Stimulated activated CD8-positive, alpha-beta memory T cell treated with anti-CD3 and anti-CD28 coated beads, Interleukin-15, amount 100 ng/mL, for 24 hours (primary cell): Measurements from ENCODE around the gene TMEM131L.

Experiments
- DNase-seq: peaks from one replicate; pipeline ENCODE4 v3.0.0-alpha.2; 2020; ENCODE audit warnings: low read depth

The TMEM131L gene

DNA sequence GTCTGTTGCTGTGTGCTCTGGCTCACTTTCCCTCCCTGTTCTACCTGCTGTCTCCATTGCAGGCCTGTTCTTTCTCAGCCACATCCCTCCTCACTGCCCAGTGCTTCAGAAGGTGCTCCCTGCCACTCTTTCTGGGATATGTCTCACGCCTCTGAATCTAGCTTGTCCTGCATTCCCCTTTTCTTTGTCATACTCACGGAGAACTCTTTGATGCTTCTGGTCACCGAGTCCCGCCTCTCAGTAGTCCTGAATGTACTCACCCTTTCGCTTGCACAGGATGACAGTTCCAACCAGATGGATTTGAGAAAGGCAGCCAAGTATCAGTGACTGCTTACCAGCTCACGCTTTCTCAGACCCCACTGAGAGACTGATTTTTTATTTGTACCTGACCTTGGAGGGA is 152.7 kb downstream of the TMEM131L start:
- DNase-seq: no peak

DNA sequence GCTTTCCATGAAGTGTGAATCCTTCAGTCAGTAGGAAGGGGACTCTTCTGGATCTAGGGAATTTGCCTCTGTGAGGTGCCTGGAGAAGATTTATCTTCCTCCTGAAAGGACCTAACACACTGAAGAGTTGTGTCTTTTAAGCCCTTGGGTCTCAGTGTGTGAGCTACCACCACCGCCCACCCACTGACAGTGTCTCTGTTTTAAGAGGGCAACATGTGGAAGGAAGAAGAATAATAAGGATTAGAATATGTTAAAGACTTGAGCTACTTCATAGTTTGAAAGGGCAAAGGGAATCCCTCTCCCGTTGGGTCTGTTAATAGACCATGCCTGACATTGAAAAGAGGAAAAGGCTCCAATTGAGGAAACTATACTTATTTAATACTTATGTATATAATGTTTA is 153.7 kb downstream of the TMEM131L start:
- no peak for DNase-seq

DNA sequence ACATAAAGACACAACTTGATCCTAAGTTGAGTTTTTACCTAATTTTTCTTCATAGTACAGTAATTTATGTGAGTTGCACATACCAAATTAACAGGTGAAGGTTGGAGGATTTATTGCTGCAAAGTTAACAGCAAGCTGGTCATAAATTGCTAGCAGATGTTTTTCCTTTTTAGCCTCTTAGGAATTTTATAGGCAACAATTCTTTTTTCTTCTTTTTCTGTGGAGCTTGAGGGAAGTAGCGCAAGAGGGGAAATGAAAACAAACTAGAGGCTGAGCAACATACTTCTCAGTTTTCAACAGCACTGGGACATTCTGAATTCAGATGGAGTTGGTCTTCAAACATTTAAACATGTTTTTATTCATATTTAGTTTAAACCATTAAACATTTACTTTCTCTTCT is 154.2 kb downstream of the TMEM131L start:
- DNase-seq: no peak

DNA sequence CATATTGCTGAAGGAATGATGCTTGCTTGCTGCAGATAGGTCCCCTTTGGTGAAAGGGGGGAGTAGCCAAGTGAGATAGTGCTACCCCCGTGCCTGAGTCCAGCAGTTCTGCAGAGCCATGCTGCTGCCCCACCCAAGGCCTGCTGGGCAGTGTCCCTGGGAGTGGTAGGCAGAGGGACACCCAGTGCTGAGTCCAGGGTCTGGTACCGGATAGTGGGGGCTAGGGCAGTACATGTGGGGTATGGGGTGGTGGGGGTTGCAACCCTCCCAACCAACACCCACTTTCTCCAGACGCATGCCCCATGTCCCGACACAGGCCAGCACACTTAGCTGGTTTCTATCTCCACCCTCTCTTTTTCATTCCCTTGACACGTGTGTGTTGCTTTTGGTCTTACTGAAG is 155.9 kb downstream of the TMEM131L start:
- DNase-seq: no peak

DNA sequence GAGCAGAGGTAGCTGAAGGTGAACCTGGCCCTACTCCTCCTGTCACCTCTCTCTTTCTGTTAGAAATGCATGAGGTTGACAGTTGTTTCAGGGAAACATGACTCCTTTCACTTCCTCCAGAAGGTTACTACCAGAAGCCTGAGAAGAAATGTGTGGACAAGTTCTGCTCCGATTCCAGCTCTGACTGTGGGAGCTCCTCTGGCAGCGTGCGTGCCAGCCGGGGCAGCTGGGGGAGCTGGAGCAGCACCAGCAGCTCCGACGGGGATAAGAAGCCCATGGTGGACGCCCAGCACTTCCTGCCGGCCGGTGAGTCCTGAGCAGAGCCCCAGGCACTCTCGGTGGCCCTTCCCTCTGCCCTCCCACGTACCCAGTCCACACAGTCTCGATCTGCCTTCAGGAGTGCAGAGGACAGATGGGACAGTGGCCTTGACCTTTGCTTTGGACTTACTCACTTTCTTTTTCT is 156.6 kb downstream of the TMEM131L start:
- DNase-seq: no peak

DNA sequence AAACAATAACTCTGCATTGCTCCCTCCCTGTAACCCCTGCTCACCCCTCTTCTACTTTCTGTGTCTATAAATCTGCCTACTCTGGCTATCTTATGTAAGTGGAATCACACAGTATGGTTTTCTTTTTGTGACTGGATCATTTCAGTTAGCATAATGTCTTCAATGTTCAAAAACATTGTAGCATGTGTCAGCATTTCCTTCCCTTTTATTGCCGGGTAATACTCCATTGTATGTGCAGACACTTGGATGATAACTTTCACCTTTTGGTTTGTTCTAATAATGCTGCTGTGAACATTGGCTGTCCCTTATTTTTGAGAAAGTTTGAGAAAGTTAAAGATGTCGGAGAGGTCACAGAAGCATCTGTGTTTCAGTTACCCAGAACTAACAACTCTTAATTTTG is 157.3 kb downstream of the TMEM131L start:
- DNase-seq: no peak

DNA sequence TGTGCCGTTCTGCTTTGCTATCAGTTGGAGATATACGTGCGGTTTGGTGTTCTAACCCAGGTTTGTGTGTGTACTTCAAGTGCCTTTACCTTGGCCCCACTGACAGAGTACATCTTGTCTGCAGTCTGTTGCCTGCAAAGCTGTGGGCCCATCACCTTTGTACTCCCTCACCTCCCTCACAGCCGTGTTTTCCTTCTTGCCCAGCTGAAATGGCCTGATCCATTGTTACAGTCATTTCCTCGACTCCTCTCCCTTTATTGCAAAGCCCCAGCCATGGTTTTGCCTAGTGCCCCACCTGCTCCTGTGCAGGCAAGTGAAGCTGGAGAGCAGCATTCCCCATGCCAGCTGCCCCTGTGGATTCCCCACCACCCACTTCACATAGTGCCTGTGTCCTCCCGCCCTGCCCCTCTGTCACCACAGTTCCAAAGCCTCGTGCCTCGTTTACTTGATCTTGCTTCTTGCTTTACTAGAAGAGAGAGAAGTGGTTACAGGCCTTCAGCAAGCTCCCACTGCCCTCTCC is 162.7 kb downstream of the TMEM131L start:
- DNase-seq: no peak

DNA sequence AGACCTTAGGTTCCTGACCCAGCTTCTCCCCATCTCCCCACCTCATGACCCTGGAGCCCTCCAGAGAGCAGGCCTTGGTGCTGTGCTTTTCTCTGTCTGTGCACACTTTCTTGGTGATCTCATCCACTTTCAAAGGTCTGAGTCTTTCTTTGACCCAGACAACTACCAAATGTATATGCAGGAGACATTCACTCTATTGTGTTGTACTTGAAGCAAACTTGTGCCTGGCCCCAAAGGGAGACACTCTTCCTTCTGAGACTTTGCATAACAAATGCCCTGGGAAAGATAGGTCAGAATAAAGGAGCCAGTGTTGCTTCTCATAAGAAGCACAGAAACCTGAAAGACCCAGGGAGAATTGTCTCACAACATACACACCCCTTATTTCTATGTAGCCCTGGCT is 163.6 kb downstream of the TMEM131L start:
- no peak for DNase-seq

DNA sequence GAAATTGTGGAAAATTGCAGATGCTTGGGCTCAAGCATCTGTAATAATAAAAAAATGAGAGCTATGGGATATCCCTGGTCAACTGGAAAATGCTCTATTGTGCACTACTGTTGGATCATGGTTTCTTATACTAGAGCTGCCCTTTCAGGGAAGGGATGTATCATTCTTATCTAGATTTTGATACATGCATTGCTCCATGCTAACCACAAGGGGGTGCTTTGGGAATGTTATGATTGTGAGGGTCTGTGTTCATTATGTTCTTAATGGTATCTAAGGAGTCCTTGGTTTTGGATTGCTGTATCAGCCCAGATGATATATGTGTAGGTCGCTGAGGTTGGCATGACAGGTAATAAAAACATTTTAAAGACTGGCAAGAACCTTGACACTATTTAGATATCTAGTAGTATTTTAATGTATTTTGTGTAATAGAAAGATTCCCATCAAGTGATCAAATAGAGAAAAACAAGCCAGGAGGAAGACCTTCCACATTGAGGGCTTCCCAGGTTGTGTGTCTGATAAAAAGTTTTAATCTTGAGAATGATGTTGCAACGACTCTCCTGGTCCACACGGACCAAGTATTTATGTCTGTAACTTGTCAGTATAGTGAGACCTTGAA is 168.7 kb downstream of the TMEM131L start:
- no peak for DNase-seq

DNA sequence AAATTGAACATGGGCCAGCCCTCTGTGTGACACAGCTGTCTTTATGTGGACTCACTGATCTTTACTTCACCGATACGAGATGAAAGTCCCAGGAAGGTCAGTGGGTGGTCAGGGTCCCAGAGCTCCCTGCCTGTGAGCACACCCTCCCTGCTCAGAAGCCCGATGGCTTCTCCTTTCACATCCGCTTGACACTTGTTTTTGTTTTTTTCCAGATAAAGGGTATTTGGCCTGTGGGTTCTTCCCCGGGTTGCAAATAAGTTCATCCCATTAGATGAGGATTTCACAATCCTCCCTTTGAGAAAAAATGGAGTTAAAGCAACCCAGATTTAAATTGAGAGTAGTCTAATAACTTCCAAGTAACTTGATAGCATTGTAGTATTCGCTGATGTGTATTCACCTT is 169.7 kb downstream of the TMEM131L start:
- DNase-seq: no peak

DNA sequence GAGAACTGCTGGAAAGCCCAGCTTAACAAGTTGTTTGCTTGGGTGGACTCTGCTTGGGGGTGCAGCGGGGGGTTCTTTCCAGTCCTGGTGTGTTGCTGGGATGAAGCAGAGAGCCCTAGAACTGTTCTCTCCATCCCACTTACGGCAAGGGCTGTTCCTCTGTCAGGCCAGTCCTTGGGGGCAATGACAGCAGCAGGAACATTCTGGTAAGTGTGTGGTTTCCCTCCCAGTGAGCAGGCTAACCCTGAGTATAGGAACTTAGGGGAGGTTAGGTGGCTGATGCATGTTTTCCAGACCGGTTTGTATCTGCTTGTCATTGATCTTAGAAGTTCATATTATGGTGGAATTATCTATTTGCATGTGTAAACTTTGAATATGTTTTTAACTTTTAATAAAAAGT is 171.0 kb downstream of the TMEM131L start:
- no peak for DNase-seq

DNA sequence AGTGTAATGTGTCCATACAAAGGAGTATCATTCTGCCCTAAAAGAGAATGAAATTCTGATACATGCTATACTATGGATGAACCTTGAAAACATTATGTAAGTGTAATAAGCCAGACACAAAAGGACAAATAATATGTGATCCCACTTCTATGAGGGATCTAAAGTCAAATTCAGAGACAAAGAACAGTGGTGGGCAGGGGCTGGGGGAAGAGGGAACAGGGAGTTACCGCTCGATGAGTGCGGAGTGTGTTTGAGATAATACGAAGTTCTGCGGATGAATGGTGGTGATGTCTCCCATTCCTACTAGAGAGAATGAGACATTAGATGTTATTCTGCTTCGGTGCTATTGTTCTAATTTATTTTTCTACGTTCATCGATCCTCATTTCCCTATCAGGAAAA is 171.9 kb downstream of the TMEM131L start:
- DNase-seq: no peak

DNA sequence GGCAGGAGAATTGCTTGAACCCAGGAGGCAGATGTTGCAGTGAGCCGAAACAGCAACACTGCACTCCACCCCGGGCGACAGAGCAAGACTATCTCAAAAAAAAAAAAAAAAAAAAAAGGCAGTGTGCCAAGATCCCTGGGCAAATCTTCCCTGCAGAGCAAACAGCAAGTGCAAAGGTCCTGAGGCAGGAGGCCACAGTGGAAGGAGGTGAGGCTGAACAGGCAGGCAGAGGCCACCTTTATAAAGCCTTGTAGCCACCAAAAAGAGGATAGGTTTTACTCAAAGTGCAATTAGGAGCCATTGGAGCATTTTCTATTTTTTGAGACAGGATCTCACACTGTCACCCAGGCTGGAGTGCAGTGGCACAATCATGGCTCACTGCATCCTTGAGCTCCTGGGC is 172.8 kb downstream of the TMEM131L start:
- DNase-seq: no peak

DNA sequence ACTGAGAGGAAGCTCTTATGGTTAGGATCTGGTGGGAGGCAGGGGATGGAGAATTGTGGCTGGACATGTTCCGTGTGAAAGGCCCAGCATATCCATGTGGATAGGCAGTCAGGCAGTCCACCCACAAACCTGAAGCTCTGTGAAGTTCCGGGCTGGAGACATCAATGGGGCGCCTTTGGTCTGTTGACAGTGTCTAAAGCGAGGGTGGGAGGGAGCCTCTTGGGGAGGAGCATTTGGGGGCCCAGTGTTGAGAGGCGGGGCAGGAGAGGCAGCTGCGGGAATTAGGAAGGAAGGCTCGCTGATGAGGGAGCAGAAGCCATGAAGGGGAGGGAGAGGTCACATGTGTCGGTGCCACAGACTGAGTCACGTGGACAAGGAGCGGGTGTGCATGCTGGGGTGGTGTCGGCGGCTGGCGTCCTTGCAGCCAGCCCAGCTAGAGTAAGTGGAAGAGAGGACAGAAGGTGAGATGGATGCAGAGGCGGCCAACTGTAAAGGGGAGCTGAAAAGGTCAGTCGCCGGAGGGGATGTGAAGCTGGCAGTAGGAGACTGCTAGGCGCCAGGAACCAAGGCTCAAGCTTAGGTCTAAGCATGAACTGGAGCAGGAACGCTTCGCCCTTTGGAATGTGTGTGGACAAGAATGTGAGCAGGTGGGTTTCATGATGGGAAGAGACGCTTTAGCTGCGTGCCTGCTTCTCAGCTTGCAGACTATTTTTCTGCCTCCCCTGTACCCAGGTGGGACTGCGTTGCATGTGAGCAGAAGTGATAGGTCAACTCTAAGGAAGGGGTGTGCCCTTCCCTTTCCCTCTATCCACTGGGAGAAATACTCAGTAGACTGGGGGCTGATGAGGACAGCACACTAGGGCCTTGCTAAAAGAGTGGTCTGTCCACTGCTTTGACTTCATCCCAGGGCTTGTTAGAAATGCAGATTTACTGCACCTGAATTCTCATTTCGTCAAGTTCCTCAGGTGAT is 174.0 kb downstream of the TMEM131L start:
- DNase-seq: no peak

DNA sequence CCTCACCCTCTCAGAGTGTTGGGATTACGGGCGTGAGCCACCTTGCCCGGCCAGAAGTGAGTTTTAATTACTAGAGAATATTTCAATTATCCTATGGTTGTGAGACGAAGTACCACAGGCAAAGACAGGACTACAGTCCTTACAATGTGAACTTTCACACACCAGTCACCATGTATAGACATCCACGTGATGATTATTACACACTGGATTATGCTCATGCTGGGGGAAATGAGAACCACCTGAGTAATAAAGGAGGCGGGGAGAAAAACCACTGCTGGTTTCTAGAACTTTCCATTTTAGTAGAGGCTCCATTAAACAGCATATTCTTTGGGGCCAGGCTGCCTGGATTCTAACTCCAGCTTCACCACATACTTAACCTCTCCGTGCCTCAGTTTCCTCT is 175.4 kb downstream of the TMEM131L start:
- DNase-seq: no peak

DNA sequence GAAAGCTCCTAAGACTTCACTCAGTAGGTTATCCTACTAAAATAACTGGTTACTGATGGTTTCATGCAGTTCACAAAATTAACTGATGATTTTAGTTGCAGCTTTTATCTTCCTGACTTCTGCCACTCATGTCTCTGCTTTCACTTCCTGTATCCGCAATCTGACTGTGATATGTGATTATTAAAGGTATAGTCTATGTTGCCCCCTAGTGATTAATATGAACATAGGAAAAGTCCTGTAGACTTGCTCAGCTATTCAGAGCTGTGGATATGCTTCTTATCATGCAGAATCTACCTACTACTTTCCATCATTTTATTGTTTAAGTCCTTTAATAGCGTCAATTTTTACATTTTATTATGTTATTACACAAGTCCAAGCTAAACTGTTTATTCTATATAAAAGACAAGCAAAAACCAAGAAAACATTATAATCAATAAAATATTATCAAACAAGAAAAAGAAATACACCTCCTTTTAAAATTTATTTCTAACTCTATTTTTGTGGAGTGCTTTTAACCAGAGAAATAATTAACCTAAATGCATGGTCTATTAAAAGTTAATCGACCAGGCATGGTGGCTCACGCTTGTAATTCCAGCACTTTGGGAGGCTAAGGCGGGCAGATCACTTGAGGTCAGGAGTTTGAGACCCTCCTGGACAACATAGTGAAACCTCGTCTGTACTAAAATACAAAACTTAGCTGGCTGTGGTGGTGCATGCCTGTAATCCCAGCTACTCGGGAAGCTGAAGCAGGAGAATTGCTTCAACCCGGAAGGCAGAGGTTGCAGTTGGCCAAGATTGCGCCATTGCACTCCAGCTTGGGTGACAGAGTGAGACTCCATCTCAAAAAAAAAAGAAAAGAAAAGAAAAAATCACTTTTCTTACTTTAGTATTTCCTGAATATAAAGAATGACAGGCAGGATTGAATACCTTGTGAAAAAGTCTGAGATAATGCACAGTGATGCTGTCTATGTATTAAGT is 177.5 kb downstream of the TMEM131L start:
- no peak for DNase-seq

DNA sequence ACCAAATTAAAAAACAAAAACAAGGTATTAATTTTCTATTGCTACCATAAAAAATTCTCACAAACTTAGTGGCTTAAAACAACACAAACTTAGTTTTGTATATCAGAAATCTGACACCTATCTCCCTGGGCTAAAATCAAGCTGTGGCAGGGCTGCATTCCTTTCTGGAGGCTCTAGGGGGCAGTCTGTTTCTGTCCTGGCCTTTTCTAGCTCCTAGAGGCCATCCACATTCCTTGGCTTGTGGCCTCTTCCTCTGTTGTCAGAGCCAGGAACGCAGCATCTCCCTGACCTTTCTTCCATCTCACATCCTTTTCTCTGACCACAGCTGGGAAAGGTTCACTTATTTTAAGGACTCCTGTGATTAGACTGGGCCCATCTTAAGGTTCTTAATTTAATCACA is 179.0 kb downstream of the TMEM131L start:
- no peak for DNase-seq

DNA sequence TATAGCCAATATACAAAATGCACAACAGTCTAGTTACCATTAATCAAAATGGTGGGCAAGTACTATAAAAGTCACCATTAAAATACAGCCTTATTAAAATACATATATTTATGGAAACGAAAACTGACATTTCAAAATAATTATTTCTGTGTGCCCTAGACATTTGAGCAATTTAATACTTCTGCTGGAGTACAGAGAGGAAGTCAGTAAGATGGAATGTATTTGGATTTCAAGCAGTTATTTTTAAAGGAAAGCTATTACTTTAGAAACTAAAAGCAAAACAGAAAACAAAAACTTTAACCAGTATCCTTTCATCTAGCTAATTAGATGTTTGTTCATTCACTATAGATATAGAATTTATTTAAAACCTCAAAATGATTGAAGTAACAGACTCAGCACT is 180.1 kb downstream of the TMEM131L start:
- DNase-seq: no peak

DNA sequence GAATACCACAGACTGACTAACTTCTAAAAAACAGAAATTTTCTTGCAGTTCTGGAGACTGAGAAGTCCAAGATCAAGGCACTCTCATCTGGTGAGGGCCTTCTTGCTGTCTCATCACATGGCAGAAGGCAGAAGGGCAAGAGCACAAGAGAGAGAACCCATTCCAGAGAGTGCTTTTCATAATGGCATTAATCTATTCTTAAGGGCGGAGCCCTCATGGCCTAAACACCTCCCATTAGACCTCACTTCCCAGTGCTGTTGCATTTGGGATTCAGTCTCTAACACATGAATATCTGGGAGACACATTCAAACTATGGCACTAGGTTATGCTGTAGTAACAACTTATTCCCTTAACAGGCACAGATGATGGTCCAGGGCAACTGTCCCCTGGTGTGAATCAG is 180.8 kb downstream of the TMEM131L start:
- no peak for DNase-seq

DNA sequence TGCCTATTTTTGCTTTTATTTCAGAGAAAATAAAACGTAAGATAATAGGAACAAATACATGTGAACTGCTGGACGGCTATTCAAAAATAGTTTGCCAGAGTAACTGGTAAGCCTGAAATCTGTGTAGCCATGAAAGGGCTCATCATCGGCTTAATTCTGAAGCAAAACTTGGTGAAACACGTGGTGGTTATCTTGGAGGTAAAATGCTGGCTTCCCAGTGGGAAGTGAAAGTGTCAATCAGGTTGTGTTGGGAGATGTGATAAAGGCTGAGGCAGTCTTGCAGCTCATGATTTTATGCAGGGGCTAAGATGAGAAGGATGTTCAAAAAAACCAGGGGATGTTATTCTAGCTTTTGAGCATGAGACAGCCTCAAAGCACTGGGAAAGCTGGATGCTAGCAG is 181.8 kb downstream of the TMEM131L start:
- no peak for DNase-seq

DNA sequence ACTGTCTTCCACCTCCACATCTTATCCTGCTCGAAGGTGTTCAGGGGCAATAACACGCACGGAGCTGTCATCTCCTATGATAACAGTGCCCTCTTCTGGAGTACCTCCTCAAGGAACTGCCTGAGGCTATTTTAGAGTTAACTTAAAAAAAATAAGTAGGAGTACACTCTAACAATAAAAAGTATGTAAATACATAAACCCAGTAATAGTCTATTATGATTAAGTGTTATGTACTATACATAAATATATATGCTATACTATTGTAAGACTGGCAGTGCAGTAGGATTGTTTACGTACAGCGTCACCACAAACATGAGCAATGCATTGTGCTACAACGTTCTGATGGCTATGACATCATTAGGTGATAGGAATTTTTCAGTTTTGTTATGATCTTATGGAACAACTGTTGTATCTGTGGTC is 183.4 kb downstream of the TMEM131L start:
- no peak for DNase-seq

DNA sequence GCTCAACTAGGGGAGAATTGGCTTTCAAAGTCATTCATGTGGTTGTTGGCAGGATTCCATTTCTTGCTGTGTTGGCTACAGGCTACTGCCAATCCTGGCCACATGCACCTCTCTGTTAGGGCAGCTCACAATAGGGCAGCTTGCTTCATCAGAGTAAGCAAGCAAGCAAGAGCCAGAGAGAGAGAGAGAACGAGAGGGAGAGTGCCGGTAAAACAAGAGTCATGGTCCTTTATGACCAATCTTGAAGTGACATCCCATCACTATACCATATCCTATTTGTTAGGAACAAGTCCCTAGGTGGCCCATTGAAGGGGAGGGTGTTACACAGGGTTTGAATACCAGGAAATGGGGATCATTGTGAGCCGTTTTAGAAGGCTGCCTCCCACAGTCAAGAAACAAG is 185.0 kb downstream of the TMEM131L start:
- DNase-seq: no peak
